HEK293T (cell line): ENCODE data around the gene MOSPD2.

Experiments
- ARNT ChIP-seq: fragments of 450-650 bp; IDR thresholded peaks from 2 replicates; pipeline ENCODE4 v1.6.1; 2017; ENCODE audit warnings: mild to moderate bottlenecking
- BHLHE40 ChIP-seq: fragments of 450-650 bp; IDR thresholded peaks from 2 replicates; pipeline ENCODE4 v1.6.1; 2016; ENCODE audit warnings: mild to moderate bottlenecking, moderate library complexity, borderline replicate concordance
- CTBP1 ChIP-seq: fragments of 450-650 bp; IDR thresholded peaks from 2 replicates; pipeline ENCODE4 v1.6.1; 2016; ENCODE audit warnings: borderline replicate concordance
- ELF4 ChIP-seq: fragments of 450-650 bp; IDR thresholded peaks from 2 replicates; pipeline ENCODE4 v1.6.1; 2017; ENCODE audit warnings: antibody characterized with exemption
- FOXA1 ChIP-seq: fragments of 450-650 bp; IDR thresholded peaks from 2 replicates; pipeline ENCODE4 v1.6.1; 2016; ENCODE audit warnings: mild to moderate bottlenecking
- FOXM1 ChIP-seq: fragments of 450-650 bp; IDR thresholded peaks from 2 replicates; pipeline ENCODE4 v1.6.1; 2017; ENCODE audit warnings: mild to moderate bottlenecking, borderline replicate concordance
- NFRKB ChIP-seq: fragments of 450-650 bp; IDR thresholded peaks from 2 replicates; pipeline ENCODE4 v1.6.1; 2016; ENCODE audit warnings: mild to moderate bottlenecking, moderate library complexity
- SP1 ChIP-seq: fragments of 450-650 bp; IDR thresholded peaks from 2 replicates; pipeline ENCODE4 v1.6.1; 2017
- SUZ12 ChIP-seq: fragments of 450-650 bp; IDR thresholded peaks from 2 replicates; pipeline ENCODE4 v1.6.1; 2016; ENCODE audit warnings: mild to moderate bottlenecking
- TARDBP ChIP-seq: fragments of 450-650 bp; IDR thresholded peaks from 2 replicates; pipeline ENCODE4 v1.6.1; 2016
- TF ChIP-seq, protein P1 (sequence below): fragments of 450-650 bp; IDR thresholded peaks from 2 replicates; pipeline ENCODE4 v1.6.1; 2016

DNA sequence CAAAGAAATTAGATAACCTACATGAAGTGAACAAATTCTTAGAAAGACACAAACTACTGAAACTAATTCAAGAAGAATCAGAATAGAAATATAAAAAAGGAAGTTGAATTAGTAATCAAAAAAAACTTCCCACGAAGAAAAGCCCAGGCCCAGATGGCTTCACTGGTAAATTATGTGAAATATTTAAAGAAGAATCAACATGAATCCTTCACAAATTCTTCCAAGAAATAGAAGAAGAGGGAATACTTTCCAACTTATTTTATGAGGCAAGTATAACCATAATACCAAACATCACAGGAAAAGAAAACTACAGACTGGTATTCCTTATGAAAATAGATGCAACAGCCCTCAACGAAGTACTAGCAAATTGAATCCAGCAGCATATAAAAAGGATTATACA lies 30.7 kb downstream of the MOSPD2 start:
- TF ChIP-seq SUZ12 (no peak), BHLHE40 (no peak), ELF4 (no peak), FOXM1 (no peak), TARDBP (no peak), CTBP1 (no peak), NFRKB (no peak), SP1 (no peak), FOXA1 (no peak), ARNT (no peak)
- TF ChIP-seq, protein P1, sequence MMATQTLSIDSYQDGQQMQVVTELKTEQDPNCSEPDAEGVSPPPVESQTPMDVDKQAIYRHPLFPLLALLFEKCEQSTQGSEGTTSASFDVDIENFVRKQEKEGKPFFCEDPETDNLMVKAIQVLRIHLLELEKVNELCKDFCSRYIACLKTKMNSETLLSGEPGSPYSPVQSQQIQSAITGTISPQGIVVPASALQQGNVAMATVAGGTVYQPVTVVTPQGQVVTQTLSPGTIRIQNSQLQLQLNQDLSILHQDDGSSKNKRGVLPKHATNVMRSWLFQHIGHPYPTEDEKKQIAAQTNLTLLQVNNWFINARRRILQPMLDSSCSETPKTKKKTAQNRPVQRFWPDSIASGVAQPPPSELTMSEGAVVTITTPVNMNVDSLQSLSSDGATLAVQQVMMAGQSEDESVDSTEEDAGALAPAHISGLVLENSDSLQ = no peak
